ENCODE results near the gene PLSCR4. TPM values are rescaled to one million over a fixed set of nuclear protein-coding genes. Genes with fewer than 3 reads are reported as not detected.

Gene PLSCR4
- total and polyA plus RNA-seq, 11 donors = 4.0 to 36.3 (median 13.4) TPM

DNA sequence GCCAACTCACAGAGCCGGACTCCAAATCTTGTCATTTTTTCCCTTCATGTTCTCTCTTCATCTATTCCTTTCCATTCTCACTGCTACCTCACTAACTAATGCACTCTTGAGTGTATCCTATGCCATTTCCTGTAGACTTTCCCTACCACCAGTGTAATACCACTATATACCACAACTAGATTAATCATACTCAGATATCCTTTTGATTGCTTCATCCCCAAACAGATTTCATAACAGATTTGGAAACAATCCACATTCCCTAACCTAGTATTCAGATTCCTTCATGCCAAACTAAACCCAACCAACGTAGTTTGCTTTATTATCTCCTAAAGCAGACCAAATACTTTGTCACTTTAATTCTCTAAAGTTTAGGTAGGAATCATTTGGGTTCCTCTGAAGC, 87.3 kb downstream of the PLSCR4 start:
- no peak for ATAC-seq
- DNase-seq = no peak
- TF ChIP-seq POLR2A (IDR thresholded peaks at IDR 0.05) (no peak), CTCF (IDR thresholded peaks at IDR 0.05) (peak in 3 of 12 donors; percentile 12 to 36 (median 33))
- Histone ChIP-seq H3K4me1 (peaks cover 0 to 47% (median 21%) of the 10 kb centered on the region in 12 donors), H3K4me3 (no peak overlapping the region), H3K9me3 (no peaks in the 10 kb centered on the region), H3K36me3 (no peaks in the 10 kb centered on the region), H3K27me3 (peaks cover 0 to 12% (median 0%) of the 10 kb centered on the region in 9 donors), H3K27ac (no peak overlapping the region)
- 85 to 99% (median 93%) methylated on average over 2 of the region's 2 CpGs for WGBS, 4 donors
- intact Hi-C loops (cut with DNase I) = loop anchor here in 8 of 10 donors (5.0 kb wide), 5 partner anchors 36 to 96 kb away; no protein-coding TSS in a partner anchor

DNA sequence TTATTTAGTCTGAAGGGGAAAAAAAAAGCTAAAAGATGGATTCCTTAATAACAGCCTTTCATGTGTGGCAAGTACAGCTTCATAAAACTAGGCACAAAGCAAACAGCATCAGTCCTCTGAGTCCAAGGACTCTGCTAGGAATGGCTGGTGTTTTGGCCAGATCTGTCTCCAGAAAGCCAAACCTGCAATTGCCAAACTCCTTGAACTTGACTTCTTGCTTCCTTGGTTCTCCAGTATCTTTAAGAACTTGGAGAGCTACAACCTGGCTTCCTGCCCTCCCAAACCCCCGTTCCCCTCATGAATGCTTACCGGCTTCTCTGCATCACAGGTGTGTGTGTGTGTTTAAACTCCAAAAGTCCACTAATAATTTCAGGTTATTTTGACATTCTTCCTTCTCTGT, 88.3 kb downstream of the PLSCR4 start:
- ATAC-seq (no peak), DNase-seq (no peak)
- peak overlapping the region in 6 of 12 donors; percentile 90 to 96 (median 94) for H3K27ac ChIP-seq
- peaks cover 0 to 12% (median 0%) of the 10 kb centered on the region in 9 donors for H3K27me3 ChIP-seq
- H3K36me3 ChIP-seq = no peaks in the 10 kb centered on the region
- peaks cover 0 to 57% (median 30%) of the 10 kb centered on the region in 12 donors for H3K4me1 ChIP-seq
- no peaks in the 10 kb centered on the region for H3K9me3 ChIP-seq
- H3K4me3 ChIP-seq = peak overlapping the region in 1 of 12 donors; percentile 89
- intact Hi-C loops (cut with DNase I) = loop anchor here in 8 of 10 donors (5.0 kb wide), 5 partner anchors 35 to 95 kb away; no protein-coding TSS in a partner anchor
- 90 to 94% (median 93%) methylated on average over 2 of the region's 2 CpGs for WGBS, 4 donors
- TF ChIP-seq POLR2A (IDR thresholded peaks at IDR 0.05) (no peak), CTCF (IDR thresholded peaks at IDR 0.05) (no peak)

- Histone ChIP-seq H3K9me3 (no peaks in the 10 kb centered on the region), H3K4me1 (peaks cover 3 to 64% (median 36%) of the 10 kb centered on the region in 12 donors), H3K27me3 (peaks cover 0 to 12% (median 0%) of the 10 kb centered on the region in 9 donors), H3K27ac (peak overlapping the region; percentile 75 to 97 (median 92)), H3K36me3 (no peaks in the 10 kb centered on the region), H3K4me3 (peak overlapping the region; percentile 72 to 94 (median 79))
- DNase-seq (peak in 4 of 5 donors; percentile 33 to 57 (median 51)), ATAC-seq (peak in 3 of 4 donors; percentile 2 to 34 (median 28))
- no peak for TF ChIP-seq POLR2A (IDR thresholded peaks at IDR 0.05)
- TF ChIP-seq CTCF (IDR thresholded peaks at IDR 0.05) = no peak
- intact Hi-C loops (cut with DNase I) = loop anchor here in 8 of 10 donors (2.0 to 5.0 kb wide), 6 partner anchors 34 to 94 kb away; no protein-coding TSS in a partner anchor
- WGBS, 4 donors = 1 to 3% (median 2%) methylated on average over 15 of the region's 15 CpGs
These were observed 89.3 kb downstream of the PLSCR4 start for GRCh38 chr3:146161663-146162002.

DNA sequence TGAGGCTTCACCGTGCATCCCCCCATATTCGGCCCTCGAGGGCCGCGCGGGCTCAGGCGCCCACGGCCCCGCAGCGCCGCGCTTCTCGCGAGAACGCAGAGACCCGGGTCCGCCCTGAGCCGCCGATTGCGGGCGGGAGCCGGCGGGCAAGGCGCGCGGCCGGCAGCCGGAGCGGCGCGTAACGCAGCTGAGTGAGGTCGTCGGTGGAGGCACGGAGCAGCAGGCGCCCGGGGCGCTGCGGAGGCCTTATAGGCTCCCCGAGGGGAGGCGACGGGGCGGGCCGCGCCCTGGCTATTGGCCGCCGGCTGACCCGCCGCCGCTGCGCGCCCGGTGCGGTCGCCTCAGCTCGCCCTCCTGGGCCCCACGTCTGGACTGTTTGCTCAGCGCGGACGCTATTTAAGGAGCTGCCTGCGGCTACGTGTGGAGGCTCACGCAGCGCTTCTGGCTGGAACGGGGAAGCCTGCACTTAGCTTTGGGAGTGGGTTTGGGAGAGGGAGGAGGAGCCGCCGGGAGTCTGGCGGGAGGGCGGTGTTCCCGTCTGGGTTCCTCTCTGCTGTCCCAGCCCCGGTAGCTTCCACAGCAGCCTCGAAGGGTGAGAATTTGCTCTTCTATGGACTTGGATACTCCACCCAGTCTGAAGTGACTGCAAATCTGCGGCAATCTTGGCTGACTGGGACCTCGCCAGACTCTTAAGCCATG, 89.8 kb downstream of the PLSCR4 start, which contains the start of gene PLOD2:
TSS of gene PLOD2 (minus strand) at position 221 of the 699 bp plus-strand sequence. CDS start at position 26, 195 bp downstream.
- Histone ChIP-seq H3K4me1 (peaks cover 6 to 64% (median 42%) of the 10 kb centered on the region in 12 donors), H3K36me3 (no peaks in the 10 kb centered on the region), H3K27me3 (peaks cover 0 to 12% (median 0%) of the 10 kb centered on the region in 9 donors), H3K4me3 (peak within 1 kb of the TSS; percentile 72 to 94 (median 79)), H3K9me3 (no peaks in the 10 kb centered on the region), H3K27ac (peak within 1 kb of the TSS; percentile 75 to 97 (median 92))
- 0% methylated on average over 40 to 74 of the region's 74 CpGs for WGBS, 4 donors
- ATAC-seq (peak; percentile 45 to 91 (median 80)), DNase-seq (peak; percentile 73 to 91 (median 89))
- TF ChIP-seq CTCF (IDR thresholded peaks at IDR 0.05) (no peak), POLR2A (IDR thresholded peaks at IDR 0.05) (peak in 1 of 2 donors; percentile 84)
- intact Hi-C loops (cut with DNase I) = loop anchor here in 8 of 10 donors (2.0 to 5.0 kb wide), 6 partner anchors 34 to 94 kb away; no protein-coding TSS in a partner anchor

Measured in heart left ventricle (tissue), 16 donors.